H1 (cell line): ENCODE data around the gene WDR7. TPM values are rescaled to one million over a fixed set of nuclear protein-coding genes. Genes with fewer than 3 reads are reported as not detected.

Experiments
- ATF2 ChIP-seq: IDR thresholded peaks from 2 replicates; pipeline ENCODE4 v1.6.1; 2012; ENCODE audit warnings: low read length, inconsistent platforms
- BACH1 ChIP-seq: IDR thresholded peaks from 2 replicates; pipeline ENCODE4 v1.6.1; 2012; ENCODE audit warnings: low read length, improper control_type of control experiment
- BCL11A ChIP-seq, 2 experiments: IDR thresholded peaks; one replicate each; pipeline ENCODE4 v1.6.1; 2011; ENCODE audit warnings: low read depth in 2 of 2, low read length in 2 of 2, mild to moderate bottlenecking in 2 of 2
- CREB1 ChIP-seq: IDR thresholded peaks from 2 replicates; pipeline ENCODE4 v1.6.1; 2012; ENCODE audit warnings: inconsistent platforms
- CTCF ChIP-seq, 3 experiments: IDR thresholded peaks; 1 replicate in 2 of 3; 2 replicates in 1 of 3; pipeline versions ENCODE4 v1.5.1 to v1.6.1; 2011; ENCODE audit warnings: low read length in 3 of 3, mild to moderate bottlenecking in 3 of 3, inconsistent platforms in 2 of 3, low read depth in 1 of 3, moderate library complexity in 1 of 3; ENCODE audit not compliant: insufficient read depth in 1 of 3; ENCODE audit errors: control extremely low read depth in 1 of 3
- EZH2 ChIP-seq: fragments of 200-600 bp; sonication (generic); IDR thresholded peaks from 2 replicates; pipeline ENCODE4 v1.7.1; 2012; ENCODE audit warnings: low read depth, mild to moderate bottlenecking, moderate library complexity, low read length, inconsistent platforms; ENCODE audit not compliant: severe bottlenecking
- HDAC2 ChIP-seq, 2 experiments: fragments of 300-600 bp in 1 of 2; sonication (generic) in 1 of 2; IDR thresholded peaks; 2 replicates each; pipeline ENCODE4 v1.6.1; 2011 to 2012; ENCODE audit warnings: low read depth in 2 of 2, low read length in 2 of 2, mild to moderate bottlenecking in 2 of 2, moderate library complexity in 2 of 2, borderline replicate concordance in 1 of 2, inconsistent platforms in 1 of 2
- KDM1A ChIP-seq: fragments of 200-600, 300-600 bp; sonication (generic); IDR thresholded peaks from 2 replicates; pipeline ENCODE4 v1.7.1; 2016; ENCODE audit warnings: mild to moderate bottlenecking, low read length, borderline replicate concordance
- NRF1 ChIP-seq: IDR thresholded peaks from 2 replicates; pipeline ENCODE4 v1.6.1; 2011; ENCODE audit warnings: mild to moderate bottlenecking, low read depth, low read length, improper control_type of control experiment
- PHF8 ChIP-seq: fragments of 200-600 bp; sonication (generic); conservative IDR thresholded peaks from 2 replicates; pipeline ENCODE4 v1.7.1; 2012; ENCODE audit warnings: low read depth, mild to moderate bottlenecking, inconsistent platforms, low read length, moderate library complexity
- POLR2A ChIP-seq, 2 experiments: IDR thresholded peaks; 1 replicate in 1 of 2; 2 replicates in 1 of 2; pipeline ENCODE4 v1.6.1; 2011; ENCODE audit warnings: low read depth in 2 of 2, low read length in 2 of 2, mild to moderate bottlenecking in 2 of 2; ENCODE audit errors: control extremely low read depth in 1 of 2
- RXRA ChIP-seq: IDR thresholded peaks from 2 replicates; pipeline ENCODE4 v1.6.1; 2011; ENCODE audit warnings: low read depth, mild to moderate bottlenecking, low read length, moderate library complexity; ENCODE audit not compliant: insufficient read depth
- SAP30 ChIP-seq: fragments of 300-600 bp; sonication (generic); IDR thresholded peaks from 2 replicates; pipeline ENCODE4 v1.7.1; 2012; ENCODE audit warnings: low read length, moderate library complexity, mild to moderate bottlenecking, inconsistent platforms; ENCODE audit not compliant: insufficient read depth, insufficient replicate concordance
- SP2 ChIP-seq: IDR thresholded peaks from 2 replicates; pipeline ENCODE4 v1.6.1; 2012; ENCODE audit warnings: mild to moderate bottlenecking, low read length, inconsistent platforms
- SRF ChIP-seq: IDR thresholded peaks from 2 replicates; pipeline ENCODE4 v1.6.1; 2011; ENCODE audit warnings: mild to moderate bottlenecking, low read depth, low read length, moderate library complexity
- SUZ12 ChIP-seq: fragments of 200-600 bp; sonication (generic); IDR thresholded peaks from 2 replicates; pipeline ENCODE4 v1.6.1; 2012; ENCODE audit warnings: mild to moderate bottlenecking, inconsistent platforms, low read length, moderate library complexity, mixed read lengths
- TAF7 ChIP-seq: optimal IDR thresholded peaks from 2 replicates; pipeline ENCODE3; 2011; ENCODE audit warnings: low read depth, mild to moderate bottlenecking, inconsistent platforms, low read length, moderate library complexity, borderline replicate concordance
- TBP ChIP-seq: IDR thresholded peaks from 2 replicates; pipeline ENCODE4 v1.6.1; 2011; ENCODE audit warnings: low read depth, low read length, improper control_type of control experiment
- ZNF274 ChIP-seq: IDR thresholded peaks from 2 replicates; pipeline ENCODE4 v1.7.0; 2012; ENCODE audit warnings: low read length, borderline replicate concordance; ENCODE audit errors: extremely low read depth
- polyA plus RNA-seq, 7 experiments: library from polyadenylated mRNA; depleted of rRNA in 3 of 7; stranded (reverse) in 5 of 7; unstranded in 2 of 7; fragments of >200 nt in 5 of 7; fragments of 200-250 nt in 2 of 7; gene quantifications; 1 replicate in 5 of 7; 2 replicates in 1 of 7; 4 replicates in 1 of 7; pipeline versions ENCODE4 v1.2.1 to v1.2.3, GENCODE V29; 2011 to 2013; ENCODE audit warnings: missing spikeins in 2 of 7, mixed read lengths in 2 of 7
- total RNA-seq: library from RNA; stranded (reverse); fragmentation: NEBNext Ultra II Directional; extraction: Animal tissue kit (Norgen Biotek cat#: 25700); gene quantifications from 2 replicates; pipeline ENCODE4 v1.2.1, GENCODE V29; 2021

The WDR7 gene
- total and polyA plus RNA-seq, 2 of the 8 experiments (the other 6 are each of a cell fraction or from before 2014, with no cell fraction given) = 5.5 to 15.2 TPM

GRCh38 chr18:56873441-56874140 is 222.4 kb downstream of the WDR7 start (continued):
- TF ChIP-seq CTCF (IDR thresholded peaks at IDR 0.05; ENCODE audit: control extremely low read depth in 1 of 3, insufficient read depth in 1 of 3, low read depth in 1 of 3, low read length in 3 of 3) (no peak), SUZ12 (no peak), BACH1 (no peak), PHF8 (no peak), ZNF274 (no peak), CREB1 (no peak), SRF (no peak), TAF7 (no peak), SAP30 (no peak), NRF1 (no peak), KDM1A (no peak), HDAC2 (IDR thresholded peaks at IDR 0.05; ENCODE audit: borderline replicate concordance in 1 of 2, low read depth in 2 of 2, low read length in 2 of 2) (0 out of 4 replicates have a peak, but pooled peaks have one; percentile 39 to 55), POLR2A (IDR thresholded peaks at IDR 0.05; ENCODE audit: control extremely low read depth in 1 of 2, low read depth in 2 of 2, low read length in 2 of 2) (no peak), TBP (no peak), EZH2 (no peak), RXRA (no peak), BCL11A (IDR thresholded peaks at IDR 0.05; ENCODE audit: low read depth in 2 of 2, low read length in 2 of 2) (peak in 1 of 2 experiments; percentile 64), ATF2 (peak; percentile 49; the same call in 1 of the 2 replicates), SP2 (no peak)
